Immature natural killer cell (primary cell): Measurements from ENCODE around the gene ENTHD1. TPM values are rescaled to one million over a fixed set of nuclear protein-coding genes. Genes with fewer than 3 reads are reported as not detected.

Source experiments
- DNase-seq, 3 donors: peaks; one replicate each; pipeline ENCODE4 v3.0.0; 2022; ENCODE audit warnings: mixed read lengths in 1 of 3
- H3K27ac Mint-ChIP-seq, 6 donors: one replicate each; pipeline ENCODE4 v1.8.0; 2020; ENCODE audit warnings: mixed read lengths in 6 of 6, mild to moderate bottlenecking in 5 of 6, inconsistent platforms in 4 of 6, moderate library complexity in 3 of 6
- H3K27me3 Mint-ChIP-seq, 3 donors: one replicate each; pipeline ENCODE4 v1.8.0; 2020 to 2021; ENCODE audit warnings: low read depth in 3 of 3, mild to moderate bottlenecking in 3 of 3, mixed read lengths in 3 of 3, moderate library complexity in 3 of 3, inconsistent platforms in 1 of 3
- H3K36me3 Mint-ChIP-seq, 3 donors: one replicate each; pipeline ENCODE4 v1.8.0; 2020; ENCODE audit warnings: mixed read lengths in 3 of 3, inconsistent platforms in 2 of 3, mild to moderate bottlenecking in 2 of 3
- H3K4me1 Mint-ChIP-seq, 2 donors: one replicate each; pipeline ENCODE4 v1.8.0; 2020; ENCODE audit warnings: inconsistent platforms in 2 of 2, mild to moderate bottlenecking in 2 of 2, mixed read lengths in 2 of 2, moderate library complexity in 1 of 2
- H3K4me3 Mint-ChIP-seq, 5 donors: one replicate each; pipeline ENCODE4 v1.8.0; 2020; ENCODE audit warnings: mild to moderate bottlenecking in 5 of 5, mixed read lengths in 5 of 5, inconsistent platforms in 3 of 5, moderate library complexity in 3 of 5
- H3K9me3 Mint-ChIP-seq, 6 donors: one replicate each; pipeline ENCODE4 v1.8.0; 2020; ENCODE audit warnings: mild to moderate bottlenecking in 6 of 6, mixed read lengths in 6 of 6, inconsistent platforms in 4 of 6, moderate library complexity in 3 of 6
- polyA plus RNA-seq, 3 donors: library from polyadenylated mRNA; unstranded; fragments of 300-500 nt; fragmentation: Illumina TruSeq; gene quantifications; one replicate each; pipeline ENCODE4 v1.2.3, GENCODE V29; 2021

Gene ENTHD1, protein sequence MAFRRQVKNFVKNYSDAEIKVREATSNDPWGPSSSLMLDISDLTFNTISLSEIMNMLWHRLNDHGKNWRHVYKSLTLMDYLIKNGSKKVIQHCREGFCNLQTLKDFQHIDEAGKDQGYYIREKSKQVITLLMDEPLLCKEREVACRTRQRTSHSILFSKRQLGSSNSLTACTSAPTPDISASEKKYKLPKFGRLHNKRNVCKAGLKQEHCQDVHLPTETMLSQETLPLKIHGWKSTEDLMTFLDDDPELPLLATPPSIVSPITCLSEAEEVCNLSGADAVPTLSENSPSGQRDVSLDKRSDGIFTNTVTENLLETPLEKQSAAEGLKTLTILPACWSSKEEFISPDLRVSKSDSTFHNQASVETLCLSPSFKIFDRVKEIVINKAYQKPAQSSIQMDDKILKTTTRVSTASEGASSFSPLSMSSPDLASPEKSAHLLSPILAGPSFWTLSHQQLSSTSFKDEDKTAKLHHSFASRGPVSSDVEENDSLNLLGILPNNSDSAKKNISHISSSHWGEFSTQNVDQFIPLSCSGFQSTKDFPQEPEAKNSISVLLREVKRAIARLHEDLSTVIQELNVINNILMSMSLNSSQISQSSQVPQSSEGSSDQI
- not detected for polyA plus RNA-seq

DNA sequence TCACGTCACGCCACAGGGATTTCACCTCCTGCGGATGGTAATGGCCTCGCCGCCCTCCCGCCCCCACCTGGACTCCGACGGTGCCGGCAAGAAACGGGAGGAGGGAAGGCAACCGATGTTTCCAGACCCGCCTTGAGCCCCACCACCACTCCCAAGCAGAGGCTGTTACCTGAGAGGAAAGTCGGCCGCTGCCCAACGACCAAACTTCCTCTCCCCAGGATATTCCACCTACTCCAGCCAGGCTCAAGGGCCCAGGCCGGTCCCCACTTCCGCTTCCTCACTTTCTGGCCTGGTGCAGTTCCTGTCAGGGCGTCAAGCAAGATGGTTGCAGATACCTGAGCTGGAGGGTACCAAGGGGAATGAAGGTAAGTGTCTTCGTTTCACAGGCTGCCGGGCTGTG, at the start of gene ENTHD1:
Gene ENTHD1 (minus strand): TSS at position 235 of the 400 bp plus-strand sequence. CDS start 6,012 bp downstream, outside the sequence.
- Mint-ChIP-seq H3K27ac (peak within 1 kb of the TSS in 1 of 6 donors; percentile 47), H3K27me3 (no peaks in the 10 kb centered on the region), H3K4me1 (peaks cover 6 to 13% of the 10 kb centered on the region in 2 donors), H3K36me3 (peaks cover 0 to 4% (median 0%) of the 10 kb centered on the region in 3 donors), H3K4me3 (no peak within 1 kb of the TSS), H3K9me3 (no peaks in the 10 kb centered on the region)
- no peak for DNase-seq

DNA sequence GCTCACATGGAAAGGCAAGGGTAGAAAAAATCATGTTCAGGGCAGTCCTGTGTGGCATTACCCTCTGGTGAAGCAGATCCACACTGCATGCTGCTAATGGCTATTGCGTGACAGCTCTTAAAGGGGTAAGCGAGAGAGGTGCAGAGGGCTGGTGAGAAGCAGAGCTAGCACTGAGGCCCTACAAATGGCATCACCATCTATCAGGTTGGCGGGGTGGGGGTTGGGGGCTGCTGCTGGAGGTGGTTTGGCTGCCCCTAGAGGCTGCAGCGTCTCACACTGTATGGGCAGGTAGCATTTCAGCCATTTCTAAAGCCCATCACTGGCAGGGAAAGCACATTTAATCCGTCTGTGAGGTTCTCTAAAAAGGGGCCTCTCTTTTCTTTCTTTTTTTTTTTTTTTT, 49.8 kb upstream of the ENTHD1 start:
- Mint-ChIP-seq H3K27me3 (no peaks in the 10 kb centered on the region), H3K4me1 (peaks cover 61 to 77% of the 10 kb centered on the region in 2 donors), H3K9me3 (no peaks in the 10 kb centered on the region), H3K4me3 (peak overlapping the region in 2 of 5 donors; percentile 41 to 45), H3K36me3 (peaks cover 0 to under 1% (median 0%) of the 10 kb centered on the region in 3 donors), H3K27ac (peak overlapping the region in 5 of 6 donors; percentile 5 to 82 (median 78))
- DNase-seq, result no peak

DNA sequence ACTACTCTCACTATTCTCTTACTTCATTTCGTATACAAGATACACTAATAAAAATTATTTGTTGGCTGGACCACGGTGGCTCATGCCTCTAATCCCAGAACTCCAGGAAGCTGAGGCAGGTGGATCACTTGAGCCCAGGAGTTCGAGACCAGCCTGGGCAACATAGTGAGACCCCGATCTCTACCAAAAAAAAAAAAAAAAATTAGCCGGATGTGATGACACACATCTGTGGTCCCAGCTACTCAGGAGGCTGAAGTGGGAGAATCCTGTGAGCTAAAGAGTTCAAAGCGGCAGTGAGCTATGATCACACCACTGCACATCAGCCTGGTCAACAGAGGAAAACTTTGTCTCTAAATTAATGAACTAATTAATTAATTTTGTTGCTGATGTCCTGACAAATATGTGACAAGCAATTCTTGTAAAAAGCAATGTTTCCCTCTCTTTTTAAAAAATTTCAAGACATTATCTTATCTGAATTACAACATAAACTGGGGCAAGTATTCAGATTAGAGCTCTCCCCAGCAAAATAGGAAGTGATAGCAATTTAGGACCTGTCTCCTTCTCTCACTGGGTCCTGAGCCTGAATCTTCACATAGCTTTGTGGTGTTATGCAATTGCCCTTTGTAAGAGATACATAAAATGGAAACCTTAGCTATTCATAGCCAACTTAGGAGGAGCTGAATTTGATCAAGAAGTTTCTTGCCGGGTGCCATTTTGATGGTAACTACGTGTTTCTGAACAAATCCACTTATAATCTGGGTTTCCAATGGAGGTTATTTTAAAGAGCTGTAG, 49.1 kb upstream of the ENTHD1 start:
- Mint-ChIP-seq H3K9me3 (no peaks in the 10 kb centered on the region), H3K36me3 (no peaks in the 10 kb centered on the region), H3K27me3 (no peaks in the 10 kb centered on the region), H3K4me3 (peak overlapping the region in 2 of 5 donors; percentile 41 to 45), H3K27ac (peak overlapping the region; percentile 5 to 82 (median 76)), H3K4me1 (peaks cover 66 to 81% of the 10 kb centered on the region in 2 donors)
- DNase-seq, result no peak

DNA sequence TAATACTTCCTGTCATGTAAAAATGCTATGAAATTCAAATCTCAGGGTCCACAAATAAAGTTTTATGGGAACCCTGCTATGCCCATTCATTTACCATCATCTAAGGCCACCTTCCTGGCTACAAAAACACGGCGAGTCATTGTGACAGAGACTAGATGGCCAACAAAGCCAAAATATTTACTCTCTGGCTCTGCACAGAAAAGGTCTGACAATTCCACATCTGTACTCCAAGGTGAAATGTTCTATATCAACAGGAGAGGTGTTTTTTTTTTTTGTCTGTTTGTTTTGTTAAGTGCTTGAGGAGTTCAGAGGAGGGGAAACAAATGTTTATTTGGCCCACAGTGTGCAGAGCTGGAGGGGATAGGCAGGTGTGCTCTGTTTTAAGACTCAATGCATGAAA, 48.0 kb upstream of the ENTHD1 start:
- Mint-ChIP-seq H3K27ac (peak overlapping the region; percentile 8 to 74 (median 32)), H3K9me3 (no peaks in the 10 kb centered on the region), H3K4me3 (no peak overlapping the region), H3K27me3 (no peaks in the 10 kb centered on the region), H3K4me1 (peaks cover 72 to 86% of the 10 kb centered on the region in 2 donors), H3K36me3 (no peaks in the 10 kb centered on the region)
- no peak for DNase-seq

DNA sequence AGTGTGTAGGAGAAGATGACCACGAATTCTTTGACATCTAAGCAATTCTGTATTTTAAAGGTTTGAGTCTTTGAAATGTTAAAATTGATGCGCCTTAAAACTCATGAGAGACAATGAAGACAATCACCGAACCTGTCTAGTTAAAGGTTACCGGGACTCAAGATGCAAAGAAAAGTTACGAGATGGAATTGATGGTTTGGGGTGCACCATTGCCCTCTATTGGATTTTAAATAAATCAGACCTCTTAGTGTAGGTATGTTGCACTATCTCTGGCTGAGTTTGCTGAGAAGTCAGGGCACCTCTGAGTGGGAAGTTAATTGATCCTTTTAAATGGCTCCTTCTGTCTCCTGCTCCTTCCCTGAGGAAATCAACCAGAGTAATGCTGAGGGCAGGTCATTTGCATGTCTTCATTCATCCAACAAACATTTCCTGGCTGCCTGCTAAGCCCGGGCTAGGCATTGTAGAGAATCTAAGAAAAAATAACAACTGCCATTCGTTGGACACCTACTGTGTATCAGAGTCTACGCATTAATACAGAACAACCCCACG, 47.3 kb upstream of the ENTHD1 start:
- no peaks in the 10 kb centered on the region for H3K36me3 Mint-ChIP-seq
- H3K9me3 Mint-ChIP-seq, result no peaks in the 10 kb centered on the region
- peak in 1 of 3 donors; percentile 37 for DNase-seq

DNA sequence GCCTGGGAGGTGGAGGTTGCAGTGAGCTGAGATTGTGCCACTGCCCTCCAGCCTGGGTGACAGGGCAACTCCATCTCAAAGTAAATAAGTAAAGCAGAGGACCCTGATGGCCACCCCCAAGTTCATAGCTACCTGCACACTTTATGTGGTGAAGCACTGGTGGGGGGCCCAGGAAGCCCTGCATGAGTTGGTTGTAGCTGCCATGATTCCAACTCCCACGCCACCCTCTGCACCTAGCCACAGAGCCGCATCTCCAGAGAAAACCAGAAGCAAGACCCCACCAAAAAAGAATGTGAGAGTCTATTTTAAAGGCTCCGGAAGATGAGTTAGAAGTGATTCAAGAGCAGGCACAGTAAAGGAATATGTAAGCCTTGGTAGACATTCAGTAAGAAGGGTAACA, 46.3 kb upstream of the ENTHD1 start:
- H3K4me1 Mint-ChIP-seq, result peaks cover 81 to 88% of the 10 kb centered on the region in 2 donors
- no peaks in the 10 kb centered on the region for H3K9me3 Mint-ChIP-seq
- H3K36me3 Mint-ChIP-seq, result no peaks in the 10 kb centered on the region
- peak overlapping the region; percentile 18 to 83 (median 56) for H3K27ac Mint-ChIP-seq
- no peak overlapping the region for H3K4me3 Mint-ChIP-seq
- no peaks in the 10 kb centered on the region for H3K27me3 Mint-ChIP-seq
- no peak for DNase-seq

More for the DNA sequence above, 47.3 kb upstream of the ENTHD1 start:
- H3K4me3 Mint-ChIP-seq, result peak overlapping the region in 2 of 5 donors; percentile 30 to 33
- H3K27ac Mint-ChIP-seq, result peak overlapping the region; percentile 27 to 83 (median 64)
- H3K4me1 Mint-ChIP-seq, result peaks cover 78 to 87% of the 10 kb centered on the region in 2 donors
- H3K27me3 Mint-ChIP-seq, result no peaks in the 10 kb centered on the region

DNA sequence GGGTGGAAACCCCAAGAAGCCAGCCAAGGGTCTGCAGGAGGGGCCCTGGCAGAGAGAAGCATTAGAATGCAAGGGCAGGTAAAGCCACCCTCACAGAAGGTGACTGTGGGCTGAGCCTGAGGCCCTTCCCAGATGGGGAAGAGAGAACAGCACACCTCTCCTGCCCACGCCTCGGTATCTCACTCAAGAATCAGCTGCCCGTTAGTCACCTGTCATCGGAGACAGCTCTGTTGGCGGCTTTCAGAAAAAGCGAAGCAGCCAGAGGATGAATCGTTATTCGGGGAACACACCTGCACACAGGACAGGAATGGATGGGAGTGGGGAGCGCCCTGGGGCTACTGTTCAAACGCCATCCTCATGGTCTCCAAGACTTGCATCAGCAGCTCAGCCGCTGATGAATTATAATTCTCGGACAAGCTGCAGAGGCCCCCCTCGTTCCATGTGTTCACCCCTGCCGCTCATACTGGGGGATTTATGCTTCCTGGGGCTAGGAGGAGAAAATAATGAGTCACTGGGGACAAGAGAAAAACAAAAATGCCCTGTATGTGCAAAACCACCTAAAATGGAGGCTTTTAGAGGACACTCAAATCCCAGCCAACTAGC, 45.0 kb upstream of the ENTHD1 start:
- no peaks in the 10 kb centered on the region for H3K9me3 Mint-ChIP-seq
- H3K4me1 Mint-ChIP-seq, result peaks cover 82 to 88% of the 10 kb centered on the region in 2 donors
- no peaks in the 10 kb centered on the region for H3K36me3 Mint-ChIP-seq
- H3K4me3 Mint-ChIP-seq, result peak overlapping the region in 1 of 5 donors; percentile 21
- peaks cover 0 to 1% (median 0%) of the 10 kb centered on the region in 3 donors for H3K27me3 Mint-ChIP-seq
- H3K27ac Mint-ChIP-seq, result peak overlapping the region in 5 of 6 donors; percentile 12 to 84 (median 36)
- DNase-seq, result no peak

DNA sequence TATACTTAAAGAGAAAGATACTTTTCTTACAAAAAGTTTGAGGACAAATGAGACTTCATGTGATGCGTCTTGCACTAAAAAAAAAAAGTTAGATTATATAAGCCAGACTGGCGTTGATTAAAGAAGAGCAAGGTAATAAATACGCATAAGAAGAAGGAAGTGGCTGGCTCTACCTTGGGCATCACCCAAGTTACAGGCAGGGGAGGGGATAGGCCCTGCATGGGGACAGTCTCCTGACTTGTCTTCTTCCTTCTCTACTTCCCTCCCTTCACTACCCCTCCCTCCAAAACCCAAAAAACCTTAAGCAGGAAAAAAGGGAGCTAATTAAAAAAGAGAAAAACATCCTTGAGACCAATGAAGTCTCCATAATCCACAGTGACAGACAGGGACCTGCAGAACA, 44.3 kb upstream of the ENTHD1 start:
- peak overlapping the region in 5 of 6 donors; percentile 52 to 84 (median 76) for H3K27ac Mint-ChIP-seq
- H3K27me3 Mint-ChIP-seq, result peaks cover 0 to 3% (median 0%) of the 10 kb centered on the region in 3 donors
- no peaks in the 10 kb centered on the region for H3K9me3 Mint-ChIP-seq
- no peaks in the 10 kb centered on the region for H3K36me3 Mint-ChIP-seq
- H3K4me3 Mint-ChIP-seq, result peak overlapping the region in 1 of 5 donors; percentile 21
- DNase-seq, result no peak
- peaks cover 83 to 89% of the 10 kb centered on the region in 2 donors for H3K4me1 Mint-ChIP-seq

DNA sequence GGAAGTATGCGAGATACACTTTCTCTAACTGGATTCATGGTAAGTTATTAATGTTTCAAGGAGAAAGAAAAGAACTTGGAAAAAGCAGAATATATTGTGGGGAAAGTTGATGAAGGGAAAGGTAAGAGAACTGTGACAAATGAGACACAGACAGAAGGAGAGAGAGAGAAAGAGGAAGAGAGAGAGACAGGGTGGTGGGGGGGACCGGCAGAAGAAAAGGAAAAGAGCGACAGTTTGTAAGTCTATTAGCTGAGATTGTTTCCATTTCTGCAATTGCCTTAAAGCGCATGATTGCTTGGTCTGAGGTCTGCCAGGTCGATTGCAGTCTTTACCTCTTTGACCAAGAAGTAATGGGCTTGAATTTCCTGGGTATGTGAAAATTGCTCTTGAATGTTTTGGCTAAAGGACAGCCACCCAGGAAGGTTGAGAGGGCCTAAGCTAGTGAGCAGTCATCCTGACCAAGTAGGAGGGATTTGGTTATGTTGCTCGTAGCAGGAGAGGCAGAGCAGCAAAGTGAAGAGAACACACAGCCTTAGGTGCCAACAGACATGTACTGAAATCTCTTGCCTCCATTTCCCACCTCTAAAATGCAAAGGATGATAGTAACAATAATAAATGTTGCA, 43.1 kb upstream of the ENTHD1 start:
- H3K4me3 Mint-ChIP-seq, result peak overlapping the region in 4 of 5 donors; percentile 1 to 78 (median 51)
- H3K27me3 Mint-ChIP-seq, result peaks cover 0 to 3% (median 0%) of the 10 kb centered on the region in 3 donors
- H3K27ac Mint-ChIP-seq, result peak overlapping the region; percentile 49 to 88 (median 74)
- no peaks in the 10 kb centered on the region for H3K9me3 Mint-ChIP-seq
- no peak for DNase-seq
- no peaks in the 10 kb centered on the region for H3K36me3 Mint-ChIP-seq
- H3K4me1 Mint-ChIP-seq, result peaks cover 83 to 87% of the 10 kb centered on the region in 2 donors

DNA sequence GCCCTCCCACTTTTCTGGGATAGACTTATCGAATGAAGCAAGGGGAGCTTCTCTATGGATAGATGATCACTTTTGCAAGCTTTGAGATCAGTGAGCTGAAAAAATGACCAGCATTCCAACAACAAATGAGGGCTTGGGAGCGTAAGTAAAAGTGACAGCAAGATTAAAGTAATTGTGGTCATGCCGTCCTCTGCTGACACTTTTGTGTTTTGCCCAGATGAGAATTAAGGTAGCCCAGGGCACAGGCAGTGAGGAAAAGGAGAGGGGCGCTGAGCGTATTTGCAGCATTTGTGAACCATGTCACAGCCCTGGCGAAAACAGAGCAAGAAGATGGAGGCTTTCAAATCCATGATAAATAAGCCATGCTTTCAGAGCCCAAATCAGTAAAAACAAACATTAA, 42.1 kb upstream of the ENTHD1 start:
- Mint-ChIP-seq H3K27ac (peak overlapping the region in 5 of 6 donors; percentile 49 to 89 (median 76)), H3K27me3 (peaks cover 0 to 3% (median 0%) of the 10 kb centered on the region in 3 donors), H3K36me3 (no peaks in the 10 kb centered on the region), H3K9me3 (no peaks in the 10 kb centered on the region), H3K4me1 (peaks cover 77% of the 10 kb centered on the region in 2 donors), H3K4me3 (peak overlapping the region in 4 of 5 donors; percentile 28 to 78 (median 42))
- DNase-seq, result no peak

DNA sequence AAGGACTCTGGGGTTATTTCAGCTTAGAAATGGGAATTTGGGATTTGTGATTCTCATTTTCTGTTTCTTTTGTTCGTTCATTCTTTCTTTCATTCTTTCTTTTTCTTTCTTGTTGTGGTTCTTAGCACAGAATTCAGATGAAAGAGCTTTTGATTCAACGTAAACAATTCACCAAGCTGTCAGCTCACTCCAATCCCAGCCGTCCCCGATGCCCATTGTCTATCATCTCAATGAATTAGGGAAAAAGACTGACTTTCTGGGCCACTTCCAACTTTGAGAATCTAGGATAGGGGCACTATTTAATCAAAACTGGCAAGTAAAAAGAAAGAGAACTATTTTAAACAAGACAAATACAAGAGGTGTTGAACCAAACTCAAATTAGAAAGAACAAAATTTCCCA, 41.6 kb upstream of the ENTHD1 start:
- peaks cover 72% of the 10 kb centered on the region in 2 donors for H3K4me1 Mint-ChIP-seq
- no peak for DNase-seq
- peak overlapping the region in 2 of 5 donors; percentile 25 to 46 for H3K4me3 Mint-ChIP-seq
- peaks cover 0 to 3% (median 0%) of the 10 kb centered on the region in 3 donors for H3K27me3 Mint-ChIP-seq
- H3K9me3 Mint-ChIP-seq, result no peaks in the 10 kb centered on the region
- peak overlapping the region; percentile 19 to 89 (median 77) for H3K27ac Mint-ChIP-seq
- no peaks in the 10 kb centered on the region for H3K36me3 Mint-ChIP-seq

DNA sequence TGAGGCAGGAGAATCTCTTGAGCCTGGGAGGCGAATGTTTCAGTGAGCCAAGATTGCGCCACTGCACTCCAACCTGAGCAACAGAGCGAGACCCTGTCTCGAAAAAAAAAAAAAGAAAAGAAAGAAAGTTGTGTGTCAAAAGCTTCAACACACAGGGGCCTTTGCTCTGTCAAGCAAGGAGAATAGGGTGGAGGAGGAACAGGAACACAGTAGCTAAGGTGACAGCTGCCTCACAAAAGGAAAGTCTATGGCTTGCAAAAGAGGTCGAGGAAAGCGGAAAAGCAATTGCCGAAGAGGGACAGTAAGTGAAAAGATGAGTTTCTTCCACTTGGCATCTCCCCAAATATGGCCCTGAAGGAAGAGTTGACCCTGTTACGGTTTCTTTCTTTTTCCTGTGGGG, 40.2 kb upstream of the ENTHD1 start:
- peak overlapping the region in 4 of 5 donors; percentile 6 to 46 (median 32) for H3K4me3 Mint-ChIP-seq
- H3K36me3 Mint-ChIP-seq, result no peaks in the 10 kb centered on the region
- peaks cover 62 to 63% of the 10 kb centered on the region in 2 donors for H3K4me1 Mint-ChIP-seq
- DNase-seq, result no peak
- no peaks in the 10 kb centered on the region for H3K9me3 Mint-ChIP-seq
- peak overlapping the region in 5 of 6 donors; percentile 52 to 89 (median 64) for H3K27ac Mint-ChIP-seq
- H3K27me3 Mint-ChIP-seq, result peaks cover 0 to 3% (median 0%) of the 10 kb centered on the region in 3 donors
